ENCODE results near the gene ADGRA1.
"Not testable (repeated sequence)": the region's sequence is repeated elsewhere in the genome, so short reads cannot be mapped to it uniquely, and the experiment has no call there.

ADGRA1 gene

DNA sequence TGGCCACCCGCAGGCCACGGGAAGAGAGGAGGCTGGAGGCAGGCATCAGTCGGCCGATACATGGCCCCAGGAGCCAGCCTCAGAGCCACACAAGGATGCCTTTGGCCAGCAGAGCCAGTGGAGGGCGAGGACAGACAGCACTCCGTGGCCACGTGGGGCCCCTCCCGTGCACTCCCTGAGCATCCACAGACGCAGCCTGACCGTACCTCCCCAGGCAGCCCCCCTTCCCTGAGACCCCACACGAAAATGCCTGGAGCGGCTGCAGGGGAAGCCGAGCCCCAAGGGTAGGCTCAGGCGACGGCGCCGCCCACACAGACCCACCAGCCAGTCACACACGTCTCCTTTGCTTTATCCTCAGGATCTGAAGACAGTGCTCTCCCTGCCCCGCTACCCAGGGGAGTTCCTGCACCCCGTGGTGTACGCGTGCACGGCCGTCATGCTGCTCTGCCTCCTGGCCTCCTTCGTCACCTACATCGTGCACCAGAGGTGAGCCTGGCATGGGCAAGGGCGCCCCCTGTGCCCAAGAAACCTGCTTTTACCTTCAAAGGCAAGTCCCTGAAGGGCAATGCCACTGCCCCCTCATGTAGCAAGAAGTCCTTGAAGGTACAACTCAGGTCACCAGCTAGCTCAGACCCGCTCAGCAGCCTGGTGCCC is 9.0 kb downstream of the ADGRA1 start:
- DNase-seq (ENCODE audit: low read depth): no peak

DNA sequence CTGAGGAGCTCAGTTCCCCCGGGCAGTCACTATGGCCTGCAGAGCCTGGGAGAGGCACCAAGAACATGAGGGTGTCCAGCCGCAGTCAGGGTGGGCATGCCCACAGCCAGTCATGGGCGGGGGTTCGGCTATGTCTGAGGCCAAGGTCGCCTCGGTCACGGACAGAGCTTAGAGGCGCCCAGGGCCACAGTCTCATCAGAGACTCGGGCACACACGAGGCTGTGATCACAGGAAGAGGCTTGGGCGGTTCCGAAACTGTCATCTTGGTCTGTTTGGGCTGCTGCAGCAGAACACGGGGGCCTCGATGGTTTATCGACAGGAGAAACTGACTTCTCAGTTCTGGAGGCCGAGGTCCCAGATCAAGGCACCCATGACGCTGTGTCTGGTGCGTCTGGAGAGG is 9.7 kb downstream of the ADGRA1 start:
- no peak for DNase-seq (ENCODE audit: low read depth)

DNA sequence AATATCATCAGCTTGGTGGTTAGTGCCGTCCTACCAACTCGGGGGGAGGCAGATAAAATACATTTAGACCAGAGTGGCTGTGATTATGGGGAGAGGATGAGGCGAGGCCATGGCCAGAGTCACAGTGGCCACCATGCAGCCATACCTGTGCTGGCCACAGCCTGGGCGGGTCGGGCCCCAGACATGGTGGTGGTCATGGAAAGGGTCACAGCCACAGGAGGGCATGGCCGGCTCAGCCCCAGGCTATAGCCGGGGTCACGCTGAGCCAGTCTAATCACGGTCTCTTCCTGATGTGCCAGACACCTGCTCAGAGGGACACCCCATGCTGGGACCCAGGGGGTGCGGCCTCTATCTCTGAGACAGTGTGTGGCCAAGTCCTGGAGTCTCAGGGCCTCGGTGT is 10.2 kb downstream of the ADGRA1 start:
- no peak for DNase-seq (ENCODE audit: low read depth)

DNA sequence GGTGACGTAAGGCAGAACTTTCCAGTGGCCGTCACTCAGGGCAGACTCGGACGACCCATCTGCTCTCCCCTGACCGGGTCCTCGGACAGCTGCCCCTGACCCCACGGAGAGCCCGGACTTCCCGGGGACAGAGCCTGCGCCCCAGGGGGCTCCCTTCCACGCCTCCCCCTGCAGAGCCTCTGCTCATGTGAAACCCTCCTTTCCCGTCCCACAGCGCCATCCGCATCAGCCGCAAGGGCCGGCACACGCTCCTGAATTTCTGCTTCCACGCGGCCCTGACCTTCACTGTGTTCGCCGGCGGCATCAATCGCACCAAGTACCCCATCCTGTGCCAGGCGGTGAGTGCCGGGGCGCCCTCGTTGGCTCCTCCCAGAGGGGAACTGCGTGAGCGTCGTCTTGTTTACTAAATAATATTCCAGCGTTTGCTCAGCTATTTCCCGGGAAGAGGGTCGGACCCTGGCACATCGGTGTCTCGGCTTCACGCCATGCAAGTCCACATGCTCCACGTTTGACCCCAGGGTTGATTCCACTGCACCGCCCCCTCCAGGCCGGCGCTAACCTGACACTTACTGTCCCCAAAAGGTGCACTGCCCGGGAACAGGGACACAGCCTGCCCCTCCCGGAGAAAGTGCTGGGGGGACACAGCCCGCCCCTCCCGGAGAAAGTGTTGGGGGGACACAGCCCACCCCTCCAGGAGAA is 10.9 kb downstream of the ADGRA1 start:
- no peak for DNase-seq (ENCODE audit: low read depth)

DNA sequence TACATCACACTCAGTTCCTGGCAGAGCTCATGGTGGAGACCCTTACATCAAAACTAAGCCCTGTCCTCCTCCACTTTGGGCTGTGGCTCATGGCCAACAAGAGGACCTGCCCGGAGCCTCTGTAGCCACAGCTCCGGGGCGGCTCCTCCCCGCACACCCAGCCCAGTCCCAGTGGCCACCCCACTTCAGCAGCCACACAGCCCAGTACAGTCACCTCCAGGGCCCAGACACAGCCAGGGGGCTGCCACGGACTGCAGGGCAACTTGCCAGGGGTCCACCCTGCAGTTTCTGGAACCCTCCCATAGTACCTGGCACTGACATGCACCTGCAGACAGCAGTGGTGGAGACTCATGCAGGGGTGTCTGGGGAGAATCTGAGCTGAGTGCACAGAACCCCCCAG is 11.8 kb downstream of the ADGRA1 start:
- no peak for DNase-seq (ENCODE audit: low read depth)

DNA sequence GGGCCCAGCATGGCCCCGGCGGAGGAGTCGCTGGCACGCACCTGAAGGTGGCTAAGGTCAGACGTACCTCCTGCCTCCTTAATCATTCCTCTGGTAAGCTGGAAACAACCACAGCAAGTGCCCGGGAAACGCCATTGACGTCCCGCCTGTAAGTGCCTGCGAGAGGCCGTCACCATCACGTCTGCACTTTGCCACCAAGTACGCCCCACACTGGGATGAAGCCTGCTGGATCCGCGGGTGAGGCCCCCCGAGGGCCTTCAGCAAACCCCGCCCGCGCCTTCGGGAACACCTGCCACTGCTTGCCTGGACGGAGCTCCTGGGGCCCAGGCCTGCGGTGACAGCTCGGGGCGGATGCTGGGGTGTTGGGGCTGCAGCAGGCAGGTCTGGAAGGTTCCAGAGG is 12.5 kb downstream of the ADGRA1 start:
- DNase-seq (ENCODE audit: low read depth): no peak

- DNase-seq (ENCODE audit: low read depth): no peak
Measured at GRCh38 chr10:133100706-133101415, 13.1 kb downstream of the ADGRA1 start.

DNA sequence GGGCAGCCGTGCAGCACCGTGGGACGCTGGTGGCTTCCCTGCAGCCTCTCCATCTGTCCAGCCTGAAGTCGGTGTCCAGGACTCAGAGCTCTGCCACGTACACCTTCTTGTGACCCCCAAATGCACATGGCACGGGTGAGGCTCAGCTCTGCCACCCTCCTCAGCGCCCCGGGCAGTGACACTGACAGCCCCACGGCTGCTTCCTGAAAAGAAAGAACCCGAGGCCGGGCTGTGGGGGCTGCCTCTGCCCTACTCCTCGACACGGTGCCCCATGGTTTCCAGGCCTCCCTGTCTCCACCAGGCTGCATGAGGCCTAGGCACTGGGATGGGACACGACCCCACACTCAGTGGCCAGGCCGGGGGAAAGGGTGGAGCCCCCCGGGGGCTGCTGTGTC is 13.7 kb downstream of the ADGRA1 start:
- no peak for DNase-seq (ENCODE audit: low read depth)

DNA sequence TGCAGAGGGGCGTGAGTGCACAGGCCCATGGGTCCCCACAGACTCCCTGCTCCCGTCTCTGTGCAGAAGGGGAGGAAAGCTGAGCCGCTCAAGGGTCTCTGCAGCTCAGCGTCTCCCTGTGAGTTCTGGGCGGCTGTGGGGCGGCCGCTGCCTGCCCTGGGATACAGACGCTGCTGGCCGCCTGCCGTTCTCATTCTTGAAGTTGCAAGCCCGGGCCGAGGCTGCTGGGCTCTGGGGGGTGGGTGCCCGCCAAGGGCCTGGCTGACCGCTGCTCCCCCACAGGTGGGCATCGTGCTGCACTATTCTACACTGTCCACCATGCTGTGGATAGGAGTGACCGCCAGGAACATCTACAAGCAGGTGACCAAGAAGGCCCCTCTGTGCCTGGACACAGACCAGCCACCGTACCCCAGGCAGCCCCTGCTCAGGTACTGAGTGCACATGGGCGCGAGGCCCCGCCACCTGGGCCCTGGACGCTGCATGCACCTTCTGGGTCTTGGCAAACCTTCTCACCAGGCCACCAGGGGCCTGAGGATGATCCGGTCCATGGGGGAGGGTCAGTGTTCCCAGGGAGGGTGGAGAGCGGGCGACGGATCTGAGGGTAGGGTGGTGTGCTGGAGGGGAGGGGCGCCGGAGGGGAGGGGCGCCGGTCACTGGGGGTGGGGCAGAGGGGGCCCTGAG is 14.8 kb downstream of the ADGRA1 start:
- DNase-seq (ENCODE audit: low read depth): no peak

- DNase-seq (ENCODE audit: low read depth): no peak
Measured at GRCh38 chr10:133103311-133103910, 15.7 kb downstream of the ADGRA1 start.

DNA sequence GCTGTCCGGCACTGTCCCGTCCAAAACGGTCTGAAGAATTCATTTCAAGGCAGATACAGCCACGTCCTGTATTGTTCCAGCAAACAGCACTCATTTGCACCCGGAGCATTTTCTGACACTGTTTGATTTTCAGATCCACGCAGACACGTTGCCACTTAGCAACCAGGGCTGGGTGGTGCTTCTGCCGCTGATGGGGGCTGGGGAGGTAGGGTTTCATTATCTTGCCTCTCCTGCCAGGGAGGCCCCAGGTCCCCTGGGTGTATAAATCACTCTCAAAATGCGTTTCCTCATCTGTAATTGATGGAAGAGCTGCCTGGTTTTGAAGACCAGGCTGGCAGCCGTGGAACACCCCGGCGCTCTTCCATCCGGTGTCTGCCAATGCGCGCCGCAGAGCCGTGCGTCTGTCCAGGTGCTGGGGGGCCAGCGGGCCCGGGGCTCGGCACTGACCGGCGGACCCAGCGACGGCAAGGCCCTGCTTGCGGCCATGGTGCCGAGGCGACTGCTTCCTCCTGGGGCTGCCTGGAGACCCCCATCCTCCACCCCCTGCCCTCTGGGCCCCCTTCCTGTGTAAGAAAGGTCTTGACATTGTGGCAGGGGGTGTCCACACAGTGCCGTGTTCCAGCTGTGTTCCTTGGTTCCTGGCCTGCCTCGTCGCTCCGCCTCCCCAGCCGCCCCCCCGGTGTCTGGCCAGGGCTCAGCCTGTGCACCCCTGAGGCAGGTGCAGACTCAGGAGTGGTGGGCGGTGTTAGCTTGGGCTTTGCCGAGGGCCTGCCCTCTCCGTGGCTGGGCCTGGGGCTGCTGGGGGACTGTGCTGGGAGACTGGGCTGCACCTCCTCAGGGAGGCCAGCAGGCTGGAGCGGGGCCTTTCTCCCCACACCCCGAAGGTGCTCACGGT is 16.6 kb downstream of the ADGRA1 start:
- DNase-seq (ENCODE audit: low read depth): no peak

DNA sequence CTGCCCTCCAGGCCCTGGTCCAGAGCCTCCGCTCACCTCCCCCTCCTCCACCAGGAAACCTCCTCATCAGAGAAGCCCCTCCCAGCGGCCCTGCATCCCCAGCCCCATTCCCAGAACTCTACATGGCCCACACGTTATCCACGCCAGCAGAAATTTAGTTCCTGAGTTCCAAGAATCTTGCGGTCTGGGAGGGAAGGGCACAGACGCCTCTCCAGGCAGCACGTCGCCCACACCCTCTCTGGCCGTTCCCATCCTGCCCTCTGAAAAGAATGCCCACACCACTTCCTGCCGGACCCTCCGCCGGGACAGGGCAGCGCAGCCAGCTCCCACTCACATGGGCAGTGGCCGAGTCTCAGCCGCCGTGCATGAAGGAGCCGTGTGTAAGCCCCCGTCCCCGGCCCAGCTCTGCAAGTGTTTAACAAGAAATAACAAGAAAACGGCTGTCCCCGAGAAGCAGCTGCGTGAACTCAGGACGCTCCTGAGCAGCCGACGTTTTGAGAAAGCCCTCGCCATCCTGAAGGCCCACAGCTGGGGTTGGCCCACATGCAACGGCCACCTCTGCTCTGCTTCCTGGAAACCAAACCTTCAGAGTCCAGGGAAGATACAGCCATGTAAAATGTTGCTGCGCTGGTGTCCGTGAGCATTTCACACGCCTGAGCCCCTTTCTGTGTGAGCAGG is 17.4 kb downstream of the ADGRA1 start:
- no peak for DNase-seq (ENCODE audit: low read depth)

DNA sequence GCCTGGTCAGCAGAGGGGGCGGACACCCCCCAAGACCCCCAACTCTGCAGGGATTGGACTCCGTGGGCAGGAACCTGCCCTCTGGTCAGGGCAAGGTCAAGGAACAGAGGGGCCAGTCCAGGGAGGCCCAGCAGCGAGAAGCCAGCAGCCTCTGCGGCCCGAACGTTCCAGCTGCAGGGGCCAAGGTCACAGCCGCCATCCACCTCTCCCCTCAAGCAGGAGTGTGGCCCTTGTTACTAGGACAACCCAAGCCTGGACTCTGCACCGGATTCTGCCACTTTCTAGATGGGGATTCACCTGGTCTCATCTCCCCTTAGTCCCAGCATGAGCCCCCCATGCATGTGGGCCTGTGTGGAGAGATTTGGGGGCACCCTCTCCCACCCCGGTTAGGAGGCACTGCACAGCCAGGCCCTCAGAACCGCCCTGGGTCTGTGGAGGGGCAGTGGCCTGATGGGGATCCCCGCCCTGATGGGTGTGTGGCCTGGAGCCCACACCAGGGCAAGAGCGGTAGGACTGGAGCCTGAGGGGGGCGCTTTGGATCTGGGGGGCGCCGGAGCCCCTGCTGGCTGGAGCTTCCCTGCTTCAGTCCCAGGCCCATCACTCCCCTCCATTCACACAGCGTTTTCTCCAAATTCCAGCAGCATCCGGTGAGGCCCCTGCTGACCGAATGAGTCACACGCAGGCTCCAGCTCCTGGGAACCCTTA is 18.1 kb downstream of the ADGRA1 start:
- no peak for DNase-seq (ENCODE audit: low read depth)

DNA sequence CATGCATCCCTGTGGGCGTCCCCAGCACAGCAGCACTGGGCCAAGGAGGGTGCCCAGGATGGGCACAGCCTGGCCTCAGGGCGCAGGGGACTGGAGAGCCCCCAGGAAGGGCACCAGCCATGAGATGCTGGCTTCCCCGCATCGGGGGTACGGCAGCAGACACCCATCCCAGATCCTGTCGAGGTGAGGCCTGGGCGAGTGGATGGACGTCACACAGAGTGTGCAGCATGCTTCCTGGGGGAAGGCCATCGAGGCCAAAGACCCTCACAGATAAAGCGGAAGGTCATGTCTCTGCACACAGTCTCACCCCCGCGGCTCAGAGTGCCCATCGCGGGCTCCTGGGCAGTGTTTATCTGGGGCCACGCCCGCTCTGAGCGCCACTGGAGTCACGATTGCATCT is 18.8 kb downstream of the ADGRA1 start:
- DNase-seq (ENCODE audit: low read depth): no peak

DNA sequence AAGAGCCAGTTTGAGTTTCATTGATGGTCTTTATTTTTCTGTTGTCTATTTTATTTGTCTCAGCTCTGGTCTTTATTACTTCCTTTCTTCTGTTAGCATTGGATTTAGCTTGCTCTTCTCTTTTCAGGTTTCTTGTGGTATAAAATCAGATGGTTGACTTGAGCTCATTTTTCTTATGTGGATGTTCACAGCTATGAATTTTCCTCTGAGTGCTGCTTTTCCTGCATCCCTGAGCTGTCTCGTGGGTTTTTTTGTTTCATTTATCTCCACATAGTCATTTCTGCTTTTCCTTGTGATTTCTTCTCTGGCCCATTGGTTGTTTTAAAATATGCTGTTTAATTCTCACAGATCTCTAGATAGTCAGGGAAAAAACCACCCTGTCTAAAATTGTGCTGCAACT is 19.7 kb downstream of the ADGRA1 start:
- no peak for DNase-seq (ENCODE audit: low read depth)

DNA sequence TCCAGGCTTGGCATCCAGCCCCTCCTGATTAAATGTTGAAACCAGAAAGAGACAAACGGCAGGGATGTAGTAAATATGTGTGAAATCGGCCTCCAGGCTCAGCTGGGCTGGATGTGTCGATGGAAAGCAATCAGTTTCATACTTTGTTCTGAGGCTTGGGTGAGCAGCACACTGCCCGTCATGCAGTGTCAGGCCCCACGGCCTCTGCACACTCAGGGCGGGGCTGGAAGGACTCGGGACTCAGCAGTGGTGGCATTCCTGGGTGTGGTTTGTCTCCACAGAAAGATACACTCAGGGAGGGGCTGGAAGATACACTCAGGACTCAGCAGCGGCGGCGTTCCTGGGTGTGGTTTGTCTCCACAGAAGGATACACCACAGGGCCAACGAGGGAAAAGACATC is 22.0 kb downstream of the ADGRA1 start:
- DNase-seq (ENCODE audit: low read depth): no peak

GRCh38 chr10:133110133-133110532 is 22.4 kb downstream of the ADGRA1 start:
- DNase-seq (ENCODE audit: low read depth): no peak

GRCh38 chr10:133110609-133111275 is 23.0 kb downstream of the ADGRA1 start:
- no peak for DNase-seq (ENCODE audit: low read depth)

GRCh38 chr10:133111640-133112039 is 23.9 kb downstream of the ADGRA1 start:
- not testable (repeated sequence) for DNase-seq (ENCODE audit: low read depth)
